ENCODE results near the gene CADM3.

Gene CADM3

DNA sequence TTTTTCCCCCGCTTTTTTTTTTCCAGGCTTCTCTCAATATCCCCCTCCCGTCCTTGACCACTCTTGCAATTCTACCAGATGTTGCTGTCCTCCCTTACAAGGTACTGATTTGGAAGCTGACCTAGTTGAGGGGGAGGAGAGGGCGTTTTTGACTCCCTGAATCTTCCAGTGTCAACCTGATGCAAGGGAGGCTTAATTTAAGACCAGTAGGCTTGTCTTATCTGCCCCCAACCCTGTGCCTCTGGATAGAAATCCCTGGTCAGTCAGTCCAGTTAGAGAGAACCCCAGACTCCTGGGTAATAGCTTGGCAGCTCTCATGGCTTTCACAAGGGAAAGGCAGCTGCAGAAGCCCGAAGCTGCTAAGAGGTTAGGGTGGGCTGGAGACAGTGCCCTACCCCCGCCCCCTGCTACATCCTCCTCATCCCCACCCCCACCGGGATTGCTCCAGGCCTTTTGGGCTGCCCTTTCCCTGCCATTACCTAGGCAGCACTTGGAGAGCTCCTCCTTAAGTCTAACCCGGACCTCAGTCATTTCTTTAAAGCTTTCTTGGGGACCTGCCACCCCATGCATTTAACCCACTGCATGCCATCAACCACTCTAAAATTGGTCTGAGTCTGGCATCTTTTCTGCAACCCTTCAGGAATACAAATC is 36.9 kb downstream of the CADM3 start:
- H3K27ac Mint-ChIP-seq = no peak overlapping the region
- no peak overlapping the region for H3K4me3 Mint-ChIP-seq
- DNase-seq (ENCODE audit: low spot score in 2 of 2) = no peak
- no peaks in the 10 kb centered on the region for H3K9me3 Mint-ChIP-seq
- ATAC-seq = no peak
- no peaks in the 10 kb centered on the region for H3K36me3 Mint-ChIP-seq
- H3K4me1 Mint-ChIP-seq = no peaks in the 10 kb centered on the region

DNA sequence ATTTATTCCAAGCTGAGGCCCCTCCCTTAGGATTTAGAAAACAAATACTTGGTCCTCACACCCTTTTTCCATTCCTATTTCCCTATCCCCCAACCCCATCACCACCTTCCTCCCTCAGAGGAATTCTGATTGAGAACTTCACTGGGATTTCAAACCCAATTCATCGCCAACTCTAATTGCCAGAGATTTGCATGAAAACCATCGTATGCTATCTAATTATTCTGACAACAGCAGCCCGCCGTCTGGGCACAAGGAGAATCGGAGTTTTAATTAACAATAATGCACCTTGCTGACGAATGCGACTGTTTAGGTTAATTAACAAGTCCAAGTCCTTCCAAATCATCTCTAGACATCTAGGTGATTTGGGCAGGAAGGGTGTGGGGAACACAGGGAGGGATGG is 37.6 kb downstream of the CADM3 start:
- no peak for DNase-seq (ENCODE audit: low spot score in 2 of 2)
- Mint-ChIP-seq H3K36me3 (no peaks in the 10 kb centered on the region), H3K9me3 (no peaks in the 10 kb centered on the region), H3K4me3 (no peak overlapping the region), H3K4me1 (no peaks in the 10 kb centered on the region), H3K27ac (no peak overlapping the region)
- ATAC-seq = no peak

DNA sequence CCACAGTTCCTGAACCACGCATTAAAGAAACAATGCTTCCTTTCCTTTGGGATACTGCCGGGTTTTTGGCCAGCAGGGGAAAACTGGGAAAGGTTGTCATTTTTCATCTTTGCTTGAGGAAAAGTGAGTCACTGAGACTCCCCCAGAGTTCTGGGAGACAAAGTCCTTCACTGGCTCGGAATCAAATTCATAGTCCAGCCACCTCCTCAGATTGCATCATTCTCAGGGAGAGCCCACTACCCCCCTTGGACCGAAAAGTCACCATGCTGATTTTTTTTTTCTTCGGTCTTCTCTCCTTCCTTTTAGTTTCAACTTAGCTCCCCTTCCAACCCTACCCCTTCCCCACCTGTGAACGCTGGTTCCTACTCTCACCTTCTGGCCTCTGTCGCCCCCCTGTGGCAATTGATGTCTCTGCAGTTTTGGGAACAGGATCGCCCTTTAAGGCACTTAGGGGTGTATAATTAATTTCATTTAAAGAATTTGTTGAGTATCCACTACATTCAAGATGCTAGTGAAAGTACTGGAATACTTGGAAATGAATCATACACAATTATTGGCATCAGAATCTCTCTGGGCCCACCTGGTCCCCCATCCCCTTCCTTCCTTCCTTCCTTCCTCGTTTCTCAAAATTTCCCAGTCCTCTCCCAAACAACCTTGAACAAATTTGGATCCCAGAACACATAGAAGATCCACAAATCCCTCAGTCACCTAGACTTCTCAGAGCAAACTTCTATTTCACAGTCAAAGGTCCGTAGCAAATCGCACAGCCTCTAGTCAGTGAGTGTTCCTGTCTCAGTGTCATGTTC is 40.1 kb downstream of the CADM3 start:
- no peak for ATAC-seq
- H3K36me3 Mint-ChIP-seq = no peaks in the 10 kb centered on the region

DNA sequence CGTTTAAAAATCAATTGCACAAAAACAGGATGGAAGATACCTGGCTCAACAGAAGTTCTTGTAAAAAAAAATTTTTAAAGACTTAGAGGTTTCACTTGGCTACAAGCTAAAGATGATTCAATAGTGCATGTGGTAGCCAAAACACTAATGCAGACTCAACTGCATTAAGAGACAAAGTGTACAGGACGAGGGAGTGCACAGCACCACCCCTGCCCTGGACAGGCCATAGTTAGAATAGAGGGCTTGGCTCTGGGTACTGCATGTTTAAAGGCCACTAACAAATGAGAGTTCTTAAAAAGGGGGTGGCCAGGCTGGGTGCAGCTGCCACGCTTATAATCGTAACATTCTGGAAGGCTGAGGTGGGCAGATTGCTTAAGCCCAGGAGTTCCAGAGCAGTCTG is 41.2 kb downstream of the CADM3 start:
- ATAC-seq = no peak
- Mint-ChIP-seq H3K9me3 (no peaks in the 10 kb centered on the region), H3K4me3 (no peak overlapping the region), H3K36me3 (no peaks in the 10 kb centered on the region), H3K27ac (no peak overlapping the region), H3K4me1 (no peaks in the 10 kb centered on the region)
- DNase-seq (ENCODE audit: low spot score in 2 of 2) = no peak

More for the DNA sequence above, 40.1 kb downstream of the CADM3 start:
- peak; percentile 44 to 62 for DNase-seq (ENCODE audit: low spot score in 2 of 2)
- no peaks in the 10 kb centered on the region for H3K9me3 Mint-ChIP-seq
- H3K4me1 Mint-ChIP-seq = no peaks in the 10 kb centered on the region
- no peak overlapping the region for H3K27ac Mint-ChIP-seq
- H3K4me3 Mint-ChIP-seq = no peak overlapping the region

DNA sequence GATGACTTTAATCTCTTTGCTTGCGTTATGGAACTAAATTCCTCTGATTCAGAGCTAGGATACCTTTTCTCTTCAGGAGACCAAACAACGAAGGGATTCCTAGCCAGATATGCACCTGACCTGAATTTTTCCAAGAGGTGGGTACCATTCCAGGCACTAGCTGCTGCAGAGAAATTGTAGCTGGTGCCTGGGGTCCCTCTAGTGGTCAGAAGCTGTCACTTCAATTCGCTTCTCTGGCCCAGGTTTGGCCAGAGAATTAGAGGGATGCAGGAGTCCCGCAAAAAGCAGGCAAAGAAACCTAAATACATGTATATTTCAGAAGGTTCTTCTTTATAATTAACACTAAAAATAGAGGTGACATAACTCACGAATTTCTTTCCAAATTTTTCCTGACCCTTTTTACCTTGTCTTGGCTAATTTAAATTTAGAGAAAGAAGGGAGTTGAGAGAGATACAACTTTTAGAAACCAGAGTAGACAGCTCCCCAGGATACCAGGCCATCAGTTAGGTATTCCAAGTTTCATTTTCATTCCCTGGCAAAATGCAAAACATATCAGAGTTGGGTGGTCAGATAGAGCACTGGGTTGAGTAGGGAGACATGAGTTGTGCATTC is 42.8 kb downstream of the CADM3 start:
- Mint-ChIP-seq H3K4me3 (no peak overlapping the region), H3K9me3 (no peaks in the 10 kb centered on the region), H3K27ac (no peak overlapping the region), H3K36me3 (no peaks in the 10 kb centered on the region), H3K4me1 (no peaks in the 10 kb centered on the region)
- ATAC-seq (no peak), DNase-seq (ENCODE audit: low spot score in 2 of 2) (peak; percentile 20 to 61)

DNA sequence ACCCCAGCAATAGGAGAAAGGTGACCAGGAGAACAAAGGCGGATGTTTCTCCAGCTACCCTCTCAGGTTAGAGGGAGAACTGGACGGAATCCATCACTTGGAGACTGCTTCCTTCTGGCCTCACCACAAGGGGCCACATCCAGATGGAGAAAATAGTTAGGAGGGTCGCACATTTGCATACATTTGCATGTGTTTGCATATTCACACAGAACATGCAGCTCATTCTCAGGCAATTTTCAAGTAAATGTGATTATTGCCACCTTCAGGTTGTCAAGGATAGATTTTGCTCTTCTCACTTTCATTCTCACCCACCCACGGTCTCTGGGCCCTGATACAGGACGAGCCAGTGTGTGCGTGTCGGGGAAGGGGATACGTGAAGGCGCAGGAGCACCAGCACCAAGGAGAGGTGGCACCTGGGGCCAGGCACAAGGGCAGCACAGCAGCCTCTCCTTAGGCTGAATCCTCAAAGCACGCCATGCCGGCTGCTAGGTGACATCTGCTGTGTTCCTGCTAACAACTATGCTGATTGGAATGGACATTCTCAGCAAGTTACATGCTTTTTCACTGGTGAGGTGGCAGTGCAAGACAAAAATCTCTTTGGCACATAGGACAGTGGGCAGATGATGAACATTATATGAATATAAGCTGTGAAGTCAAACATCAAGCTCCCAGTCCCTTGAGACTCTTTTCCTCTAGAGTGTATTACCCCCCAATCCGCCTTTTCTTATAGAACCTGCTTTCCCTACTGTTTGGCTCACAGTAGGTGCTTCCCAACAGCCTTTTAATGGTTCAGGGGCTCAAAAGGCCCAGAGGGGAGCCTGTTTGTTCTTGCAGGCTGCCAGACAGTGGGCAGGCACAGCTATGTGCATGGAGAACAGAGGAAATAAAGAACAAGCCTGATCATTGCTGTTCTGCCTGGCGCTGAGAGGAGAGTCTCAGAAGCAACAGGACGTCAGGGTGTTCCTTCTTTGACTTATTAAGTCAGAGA is 47.5 kb downstream of the CADM3 start:
- Mint-ChIP-seq H3K36me3 (no peaks in the 10 kb centered on the region), H3K27ac (no peak overlapping the region), H3K9me3 (no peaks in the 10 kb centered on the region), H3K4me3 (no peak overlapping the region), H3K4me1 (no peaks in the 10 kb centered on the region)
- DNase-seq (ENCODE audit: low spot score in 2 of 2) (peak in 1 of 2 donors; percentile 36), ATAC-seq (no peak)

DNA sequence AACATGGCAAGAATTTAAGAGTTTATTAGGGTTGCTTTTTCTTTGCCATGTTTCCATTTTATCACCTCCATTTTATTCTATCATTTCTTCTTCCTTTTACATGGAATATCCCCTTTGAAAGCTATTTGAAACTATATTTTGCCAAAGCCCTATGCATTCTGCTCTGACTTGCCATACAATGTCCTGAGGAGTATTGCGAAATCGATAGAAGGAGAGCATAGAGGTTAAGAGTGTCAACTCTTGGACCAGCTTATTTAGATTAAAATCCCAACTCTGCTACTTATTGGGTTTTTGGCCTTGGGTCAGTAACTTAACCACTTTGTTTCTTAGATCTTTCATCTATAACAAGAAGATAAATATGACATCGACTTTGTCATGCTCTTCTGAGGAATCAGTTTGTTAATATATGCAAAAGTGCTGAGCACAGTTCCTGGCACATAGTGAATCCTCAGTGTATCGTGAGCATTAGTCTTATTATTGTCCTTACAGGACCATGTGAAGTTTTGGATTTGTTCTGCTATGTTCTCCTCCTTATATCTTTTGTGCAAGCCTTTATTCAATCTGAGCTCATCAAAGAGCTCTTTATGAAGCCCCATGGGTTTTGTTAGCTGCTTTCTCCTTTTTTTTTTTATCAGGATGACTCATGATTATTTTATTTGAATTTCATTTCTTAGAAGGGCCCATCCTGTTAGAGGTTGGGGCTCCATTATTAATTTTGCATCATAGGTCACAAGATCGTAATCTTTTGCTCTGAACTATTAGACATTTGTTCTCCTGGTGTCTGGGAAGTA is 50.9 kb downstream of the CADM3 start:
- H3K36me3 Mint-ChIP-seq = no peaks in the 10 kb centered on the region
- ATAC-seq (no peak), DNase-seq (ENCODE audit: low spot score in 2 of 2) (no peak)
- no peak overlapping the region for H3K27ac Mint-ChIP-seq
- H3K4me3 Mint-ChIP-seq = no peak overlapping the region
- H3K4me1 Mint-ChIP-seq = no peaks in the 10 kb centered on the region
- H3K9me3 Mint-ChIP-seq = no peaks in the 10 kb centered on the region

DNA sequence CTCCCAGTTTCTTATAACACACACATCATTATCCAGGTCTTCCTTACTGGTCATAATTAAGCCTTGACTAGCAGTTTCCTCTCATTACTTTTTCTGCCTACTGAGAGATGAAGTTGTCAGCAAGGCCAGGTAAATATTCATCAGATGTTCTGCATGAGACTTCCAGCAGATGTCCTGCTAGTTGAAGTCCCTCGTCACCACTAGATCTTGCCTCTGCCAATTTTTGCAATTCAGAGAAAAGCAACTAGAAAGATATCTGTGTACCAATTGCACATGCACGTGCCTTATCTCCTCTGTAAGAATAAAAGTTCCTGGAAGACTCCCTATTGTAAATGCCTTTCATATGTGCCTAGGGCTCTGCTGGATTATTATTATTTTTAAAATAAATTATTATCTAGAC is 51.6 kb downstream of the CADM3 start:
- H3K9me3 Mint-ChIP-seq = no peaks in the 10 kb centered on the region
- H3K4me1 Mint-ChIP-seq = no peaks in the 10 kb centered on the region
- H3K36me3 Mint-ChIP-seq = no peaks in the 10 kb centered on the region
- ATAC-seq (no peak), DNase-seq (ENCODE audit: low spot score in 2 of 2) (no peak)
- H3K4me3 Mint-ChIP-seq = no peak overlapping the region
- no peak overlapping the region for H3K27ac Mint-ChIP-seq

DNA sequence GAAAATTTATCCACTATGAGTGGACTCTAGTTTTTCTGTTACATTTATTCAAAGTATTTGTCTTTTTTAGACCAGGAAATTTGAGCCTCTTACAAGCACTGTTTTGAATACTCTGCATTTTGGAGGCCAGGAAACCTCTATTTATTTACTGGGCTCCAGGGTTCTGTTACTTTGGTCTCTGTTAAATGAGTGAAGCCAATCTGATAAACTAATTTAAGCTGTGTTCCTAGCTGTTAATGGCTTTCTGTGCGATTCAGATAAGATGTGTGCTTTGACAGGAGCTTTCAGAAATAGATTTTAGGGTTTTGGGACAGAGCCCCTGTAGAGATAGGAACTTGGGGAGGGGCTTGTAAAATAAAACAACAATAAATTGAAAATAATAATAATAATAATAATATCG is 57.1 kb downstream of the CADM3 start:
- H3K4me3 Mint-ChIP-seq = no peak overlapping the region
- H3K27ac Mint-ChIP-seq = no peak overlapping the region
- H3K36me3 Mint-ChIP-seq = no peaks in the 10 kb centered on the region
- no peak for ATAC-seq
- DNase-seq (ENCODE audit: low spot score in 2 of 2) = no peak
- no peaks in the 10 kb centered on the region for H3K9me3 Mint-ChIP-seq
- H3K4me1 Mint-ChIP-seq = no peaks in the 10 kb centered on the region

DNA sequence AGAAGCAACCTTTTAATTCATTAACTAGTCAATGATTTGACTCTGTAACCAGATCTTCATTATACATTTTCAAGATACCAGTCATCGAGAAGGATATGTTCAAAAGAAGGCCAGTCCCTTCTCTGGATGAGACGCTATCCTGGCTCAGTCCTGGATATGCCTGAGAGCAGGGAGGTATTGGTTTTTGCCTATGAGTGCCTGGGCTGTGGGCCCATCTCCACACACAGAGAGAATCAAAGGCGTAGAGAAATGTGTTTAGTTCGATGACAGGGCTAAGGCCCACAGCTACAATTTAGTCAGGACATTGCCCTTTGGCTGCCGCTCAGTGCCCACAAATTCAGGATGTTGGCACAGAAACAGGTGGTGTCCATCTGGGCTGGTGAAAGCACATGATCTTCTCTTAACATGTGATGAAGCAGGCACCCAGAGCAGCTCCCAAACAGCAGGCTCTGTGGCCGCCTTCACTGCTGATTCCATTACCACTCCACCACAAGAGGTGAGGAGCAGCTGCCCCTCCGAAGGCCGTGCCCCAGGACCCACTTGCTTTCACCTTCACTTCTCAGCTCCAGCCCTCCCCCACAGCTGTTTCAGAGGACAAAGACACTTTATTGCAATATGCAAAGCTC is 58.0 kb downstream of the CADM3 start:
- Mint-ChIP-seq H3K27ac (no peak overlapping the region), H3K4me1 (no peaks in the 10 kb centered on the region), H3K9me3 (no peaks in the 10 kb centered on the region), H3K4me3 (no peak overlapping the region), H3K36me3 (no peaks in the 10 kb centered on the region)
- ATAC-seq (no peak), DNase-seq (ENCODE audit: low spot score in 2 of 2) (no peak)

DNA sequence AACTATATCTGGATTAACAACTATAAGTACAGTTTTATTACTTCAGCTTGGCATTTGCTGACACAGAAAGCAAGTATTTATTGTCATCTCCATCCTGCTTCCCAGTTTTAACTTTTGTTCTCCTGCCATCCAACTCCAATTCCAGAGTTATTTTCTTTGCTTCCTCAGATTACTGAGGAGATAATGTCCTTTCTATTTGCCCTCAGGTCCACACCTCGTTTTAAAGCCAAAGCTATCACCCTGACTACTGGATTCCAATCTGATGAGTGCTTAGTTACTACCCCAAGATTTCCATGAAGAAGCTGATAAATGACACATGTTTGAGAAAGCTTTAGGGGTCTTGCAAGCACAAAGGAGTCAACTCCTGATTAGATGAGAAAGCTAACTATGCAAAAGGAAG is 58.5 kb downstream of the CADM3 start:
- no peak for DNase-seq (ENCODE audit: low spot score in 2 of 2)
- Mint-ChIP-seq H3K4me1 (no peaks in the 10 kb centered on the region), H3K36me3 (no peaks in the 10 kb centered on the region), H3K9me3 (no peaks in the 10 kb centered on the region), H3K27ac (no peak overlapping the region), H3K4me3 (no peak overlapping the region)
- no peak for ATAC-seq

DNA sequence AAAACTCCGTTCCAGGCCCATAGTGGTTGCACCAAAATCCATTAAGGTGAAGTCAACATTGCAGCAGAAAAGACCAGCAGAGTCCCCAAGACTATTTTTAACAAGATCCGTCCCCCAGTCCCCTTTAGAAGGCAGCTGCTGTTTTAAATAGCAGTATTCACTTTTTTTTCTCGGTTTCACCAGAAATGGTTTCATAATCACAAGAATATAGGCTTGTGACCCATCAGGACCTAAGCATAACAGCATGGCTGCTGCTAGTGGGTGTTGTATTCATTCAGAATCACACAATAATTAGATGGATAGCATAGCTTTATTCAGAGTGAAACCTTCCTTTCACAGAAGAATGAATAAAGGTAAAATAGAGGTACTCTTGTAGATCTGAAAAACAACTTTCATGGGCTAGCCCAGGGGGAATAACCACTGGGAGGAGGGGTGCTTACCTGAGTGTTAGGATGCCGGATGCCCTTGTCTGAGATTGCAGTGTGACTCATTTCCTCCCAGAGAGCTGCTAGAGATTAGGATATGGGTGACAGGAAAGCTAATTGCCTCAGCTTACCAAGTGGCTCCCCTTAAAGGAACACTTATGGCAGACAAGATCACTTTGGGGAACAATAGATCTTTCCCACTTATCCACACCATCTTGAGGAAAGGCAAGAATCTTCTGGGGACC is 68.3 kb downstream of the CADM3 start:
- ATAC-seq (peak; percentile 26), DNase-seq (ENCODE audit: low spot score in 2 of 2) (no peak)
- Mint-ChIP-seq H3K4me3 (no peak overlapping the region), H3K9me3 (no peaks in the 10 kb centered on the region), H3K36me3 (no peaks in the 10 kb centered on the region), H3K27ac (no peak overlapping the region), H3K4me1 (peaks cover 13% of the 10 kb centered on the region)

DNA sequence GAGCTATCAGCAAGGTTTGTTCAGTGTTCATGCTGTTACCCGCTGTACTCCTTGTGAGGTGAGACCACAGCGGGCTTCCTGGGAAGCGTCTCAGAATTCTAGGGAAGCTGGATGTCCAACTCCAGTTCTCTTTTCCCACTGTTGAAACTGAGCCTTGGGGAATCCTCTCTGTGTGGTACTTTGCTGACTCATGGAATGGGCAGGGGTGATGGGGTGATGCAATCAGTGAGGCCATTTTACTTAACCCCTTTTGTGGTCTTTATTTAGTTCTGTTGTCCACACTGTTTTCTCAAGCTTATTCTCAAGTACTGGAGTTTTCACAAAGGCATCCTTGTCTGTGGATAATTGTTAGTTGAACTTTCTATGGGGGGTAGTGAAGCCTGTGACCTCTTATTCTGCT is 75.9 kb downstream of the CADM3 start:
- H3K4me1 Mint-ChIP-seq = no peaks in the 10 kb centered on the region
- peaks cover 5% of the 10 kb centered on the region for H3K9me3 Mint-ChIP-seq
- no peak for DNase-seq (ENCODE audit: low spot score in 2 of 2)
- ATAC-seq = no peak
- no peak overlapping the region for H3K4me3 Mint-ChIP-seq
- no peaks in the 10 kb centered on the region for H3K36me3 Mint-ChIP-seq
- no peak overlapping the region for H3K27ac Mint-ChIP-seq

DNA sequence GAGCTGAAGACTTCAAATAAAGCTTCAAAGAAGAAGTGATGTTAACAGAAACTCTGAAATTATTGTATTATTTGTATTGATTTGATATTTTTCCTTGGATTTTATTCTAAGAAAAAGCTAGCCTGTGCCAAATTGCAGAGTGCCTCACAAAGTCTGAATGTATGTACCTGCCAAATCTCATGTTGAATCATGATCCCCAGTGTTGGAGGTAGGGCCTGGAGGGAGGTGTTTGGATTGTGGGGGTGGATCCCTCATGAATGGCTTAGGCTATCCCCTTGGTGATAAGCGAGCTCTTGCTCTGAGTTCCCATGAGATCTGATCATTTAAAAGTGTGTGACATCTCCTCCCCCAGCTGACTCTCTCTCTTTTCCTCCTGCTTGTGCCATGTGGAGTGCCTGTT is 76.9 kb downstream of the CADM3 start:
- Mint-ChIP-seq H3K36me3 (no peaks in the 10 kb centered on the region), H3K4me3 (no peak overlapping the region), H3K27ac (no peak overlapping the region), H3K4me1 (no peaks in the 10 kb centered on the region), H3K9me3 (peaks cover 5% of the 10 kb centered on the region)
- no peak for ATAC-seq
- DNase-seq (ENCODE audit: low spot score in 2 of 2) = no peak

Measured in stimulated activated effector memory CD8-positive, alpha-beta T cell treated with anti-CD3 and anti-CD28 coated beads, Interleukin-12 subunit alpha, Interleukin-12 subunit beta, amount 100 ng/mL, for 72 hours (primary cell).